Posterior vena cava (tissue), 2 donors: Measurements from ENCODE around the gene CANT1. TPM values are rescaled to one million over a fixed set of nuclear protein-coding genes. Genes with fewer than 3 reads are reported as not detected.
A peak's percentile ranks its signal among the peaks of the same experiment; 100 is the strongest.

Experiments used
- DNase-seq: peaks from one replicate; pipeline ENCODE4 v3.0.0-alpha.2; 2020; ENCODE audit warnings: low spot score
- intact Hi-C, 2 donors: fragments of 100-400 bp; cut with DNase I; formaldehyde crosslinking; loops; one replicate each; pipeline versions ENCODE4 v1.14.1 to v1.14.2; 2022 to 2023
- long read RNA-seq, 2 donors: library from polyadenylated mRNA; unstranded; transcript quantifications; one replicate each; pipeline ENCODE4 v2.0.0, GENCODE V29; 2020 to 2021
- total RNA-seq, 2 donors: library from RNA; stranded (reverse); fragmentation: NEBNext Ultra II Directional; extraction: Animal tissue kit (Norgen Biotek cat#: 25700); gene quantifications; one replicate each; pipeline ENCODE4 v1.2.1, GENCODE V29; 2021
- donor health status: DM: yes; HTN: yes; CAD: no.
- donor health status: DM: yes; HTN: yes; CAD: no.

The CANT1 gene
- 10 to 100 TPM; 29.5 to 34.7 TPM for total RNA-seq
- long read RNA-seq, donor 1, partial matches to known transcripts = 1 of 11 reads
- long read RNA-seq, donor 1, other reads (novel, unspliced or antisense) = 8 of 11 reads
- long read RNA-seq, donor 2, partial matches to known transcripts = 0 of 9 reads
- long read RNA-seq, donor 2, other reads (novel, unspliced or antisense) = 3 of 9 reads

- peak; percentile 96 for DNase-seq
- intact Hi-C loops = loop anchor here in 1 of 2 donors (10.0 kb wide), 1 partner anchor 75 kb away; no protein-coding TSS in a partner anchor
Observed at GRCh38 chr17:79009397-79010303, at the start of gene CANT1. Gene CANT1, minus strand, starts transcription at chr17:79009764. Its CDS starts 12,142 bp downstream, at chr17:78997622.

GRCh38 chr17:79057737-79058385, 48.3 kb upstream of the CANT1 start:
- peak; percentile 62 for DNase-seq
- intact Hi-C loops = no loop called here

- no peak for DNase-seq
- intact Hi-C loops = no loop called here
Observed at GRCh38 chr17:79055197-79055596, 45.6 kb upstream of the CANT1 start.

- DNase-seq = no peak
Observed at GRCh38 chr17:79054200-79054960, 44.8 kb upstream of the CANT1 start.

GRCh38 chr17:79053251-79053925, 43.8 kb upstream of the CANT1 start:
- intact Hi-C loops = loop anchor here in 1 of 2 donors (5.0 kb wide), 1 partner anchor 524 kb away; no protein-coding TSS in a partner anchor
- DNase-seq = peak; percentile 45

More at GRCh38 chr17:79054200-79054960, 44.8 kb upstream of the CANT1 start:
- intact Hi-C loops = loop anchor here in 1 of 2 donors (5.0 kb wide), 1 partner anchor 523 kb away; no protein-coding TSS in a partner anchor

- intact Hi-C loops = loop anchor here in 1 of 2 donors (5.0 kb wide), 1 partner anchor 525 kb away; no protein-coding TSS in a partner anchor
- DNase-seq = no peak
Observed at GRCh38 chr17:79052131-79052530, 42.6 kb upstream of the CANT1 start.

GRCh38 chr17:79051306-79051705, 41.7 kb upstream of the CANT1 start:
- no peak for DNase-seq
- intact Hi-C loops = loop anchor here in 1 of 2 donors (5.0 kb wide), 1 partner anchor 526 kb away; no protein-coding TSS in a partner anchor

- peak; percentile 48 for DNase-seq
Observed at GRCh38 chr17:79050551-79050950, 41.0 kb upstream of the CANT1 start.

GRCh38 chr17:79049821-79050220, 40.3 kb upstream of the CANT1 start:
- intact Hi-C loops = loop anchor here (5.0 kb wide), 2 partner anchors 32 to 527 kb away; no protein-coding TSS in a partner anchor
- DNase-seq = peak; percentile 75

More at GRCh38 chr17:79050551-79050950, 41.0 kb upstream of the CANT1 start:
- intact Hi-C loops = loop anchor here in 1 of 2 donors (5.0 kb wide), 1 partner anchor 527 kb away; no protein-coding TSS in a partner anchor

GRCh38 chr17:79048826-79049755, 39.5 kb upstream of the CANT1 start:
- DNase-seq = peak; percentile 77

GRCh38 chr17:79047923-79048825, 38.6 kb upstream of the CANT1 start:
- DNase-seq = peak; percentile 87
- intact Hi-C loops = loop anchor here in 1 of 2 donors (5.0 kb wide), 1 partner anchor 34 kb away; no protein-coding TSS in a partner anchor

More at GRCh38 chr17:79048826-79049755, 39.5 kb upstream of the CANT1 start:
- intact Hi-C loops = loop anchor here in 1 of 2 donors (5.0 kb wide), 1 partner anchor 33 kb away; no protein-coding TSS in a partner anchor

- intact Hi-C loops = loop anchor here in 1 of 2 donors (5.0 kb wide), 1 partner anchor 35 kb away; no protein-coding TSS in a partner anchor
- peak; percentile 77 for DNase-seq
Observed at GRCh38 chr17:79047291-79047920, 37.8 kb upstream of the CANT1 start.

- DNase-seq = peak; percentile 90
- intact Hi-C loops = loop anchor here in 1 of 2 donors (5.0 kb wide), 1 partner anchor 35 kb away; no protein-coding TSS in a partner anchor
Observed at GRCh38 chr17:79046916-79047280, 37.3 kb upstream of the CANT1 start.

GRCh38 chr17:79046197-79046915, 36.8 kb upstream of the CANT1 start:
- intact Hi-C loops = loop anchor here in 1 of 2 donors (5.0 kb wide), 1 partner anchor 36 kb away; no protein-coding TSS in a partner anchor

More at GRCh38 chr17:79046197-79046915, 36.8 kb upstream of the CANT1 start:
- DNase-seq = peak; percentile 85
